Glutamatergic neuron (in vitro differentiated cells): ENCODE data around the gene DGKZ. TPM values are rescaled to one million over a fixed set of nuclear protein-coding genes. Genes with fewer than 3 reads are reported as not detected.

Source experiments
- DNase-seq: peaks from one replicate; pipeline ENCODE4 v3.0.0; 2022
- H3K27ac Mint-ChIP-seq: one replicate; pipeline ENCODE4 v1.8.0; 2020; ENCODE audit warnings: mild to moderate bottlenecking, mixed read lengths, inconsistent platforms; ENCODE audit not compliant: unreplicated experiment
- H3K27me3 Mint-ChIP-seq: one replicate; pipeline ENCODE4 v1.8.0; 2020; ENCODE audit warnings: mild to moderate bottlenecking, moderate library complexity, mixed read lengths, inconsistent platforms; ENCODE audit not compliant: unreplicated experiment
- H3K36me3 Mint-ChIP-seq: one replicate; pipeline ENCODE4 v1.8.0; 2020; ENCODE audit warnings: mild to moderate bottlenecking, mixed read lengths, inconsistent platforms; ENCODE audit not compliant: unreplicated experiment
- H3K4me1 Mint-ChIP-seq: one replicate; pipeline ENCODE4 v1.8.0; 2020; ENCODE audit warnings: mild to moderate bottlenecking, low read depth, mixed read lengths, inconsistent platforms; ENCODE audit not compliant: unreplicated experiment
- H3K4me3 Mint-ChIP-seq: one replicate; pipeline ENCODE4 v1.8.0; 2020; ENCODE audit warnings: mild to moderate bottlenecking, mixed read lengths, inconsistent platforms; ENCODE audit not compliant: unreplicated experiment
- H3K9me3 Mint-ChIP-seq: one replicate; pipeline ENCODE4 v1.8.0; 2020; ENCODE audit warnings: mild to moderate bottlenecking, moderate library complexity, mixed read lengths, inconsistent platforms; ENCODE audit not compliant: unreplicated experiment
- CTCF ChIP-seq: fragments of 200-600 bp; sonication (generic); IDR thresholded peaks from one replicate; pipeline ENCODE4 v1.5.0; 2021; ENCODE audit not compliant: partially characterized antibody, unreplicated experiment
- long read RNA-seq: library from polyadenylated mRNA; unstranded; transcript quantifications from one replicate; pipeline ENCODE4 v2.0.0, GENCODE V29; 2020; ENCODE audit not compliant: unreplicated experiment
- total RNA-seq: library from RNA; stranded (reverse); fragmentation: NEBNext Ultra II Directional; extraction: Animal tissue kit (Norgen Biotek cat#: 25700); gene quantifications from one replicate; pipeline ENCODE4 v1.2.1, GENCODE V29; 2021; ENCODE audit not compliant: unreplicated experiment

DGKZ gene
- total RNA-seq = 60.9 TPM
- long read RNA-seq, partial matches to known transcripts = 2 of 2 reads
- long read RNA-seq, other reads (novel, unspliced or antisense) = 0 of 2 reads

- H3K4me3 Mint-ChIP-seq = peak within 1 kb of the TSS; percentile 88
- peaks cover 4% of the 10 kb centered on the region for H3K9me3 Mint-ChIP-seq
- peaks cover 15% of the 10 kb centered on the region for H3K27me3 Mint-ChIP-seq
- peak; percentile 89 for DNase-seq
- peak; percentile 76 for TF ChIP-seq CTCF
- peaks cover 6% of the 10 kb centered on the region for H3K36me3 Mint-ChIP-seq
- H3K4me1 Mint-ChIP-seq = peaks cover 35% of the 10 kb centered on the region
- peak within 1 kb of the TSS; percentile 43 for H3K27ac Mint-ChIP-seq
Measured at GRCh38 chr11:46346886-46347636, at the start of gene DGKZ. Gene DGKZ, plus strand, starts transcription at chr11:46347463. Its CDS starts 197 bp downstream, at chr11:46347660.

- Mint-ChIP-seq H3K4me3 (no peak overlapping the region), H3K27ac (no peak overlapping the region), H3K27me3 (peaks cover 4% of the 10 kb centered on the region), H3K4me1 (no peaks in the 10 kb centered on the region), H3K9me3 (peaks cover 2% of the 10 kb centered on the region), H3K36me3 (no peaks in the 10 kb centered on the region)
- no peak for TF ChIP-seq CTCF
- no peak for DNase-seq
Measured at GRCh38 chr11:46298699-46299433, 48.4 kb upstream of the DGKZ start.

- no peak for TF ChIP-seq CTCF
- H3K9me3 Mint-ChIP-seq = peaks cover 2% of the 10 kb centered on the region
- H3K4me1 Mint-ChIP-seq = no peaks in the 10 kb centered on the region
- H3K4me3 Mint-ChIP-seq = no peak overlapping the region
- H3K27ac Mint-ChIP-seq = no peak overlapping the region
- DNase-seq = no peak
- peaks cover 4% of the 10 kb centered on the region for H3K27me3 Mint-ChIP-seq
- H3K36me3 Mint-ChIP-seq = no peaks in the 10 kb centered on the region
Measured at GRCh38 chr11:46299451-46299961, 47.8 kb upstream of the DGKZ start.

GRCh38 chr11:46300270-46300669, 47.0 kb upstream of the DGKZ start:
- H3K36me3 Mint-ChIP-seq = no peaks in the 10 kb centered on the region
- H3K4me1 Mint-ChIP-seq = no peaks in the 10 kb centered on the region
- H3K4me3 Mint-ChIP-seq = no peak overlapping the region
- no peak for TF ChIP-seq CTCF
- H3K9me3 Mint-ChIP-seq = peaks cover 2% of the 10 kb centered on the region
- H3K27me3 Mint-ChIP-seq = peaks cover 4% of the 10 kb centered on the region
- no peak overlapping the region for H3K27ac Mint-ChIP-seq
- DNase-seq = no peak
